ENCODE results near the gene BCAS3. TPM values are rescaled to one million over a fixed set of nuclear protein-coding genes. Genes with fewer than 3 reads are reported as not detected.

The BCAS3 gene
- total RNA-seq, 2 experiments from 2014 or later, result 20.1 to 31.8 TPM

- ATAC-seq (ENCODE audit: poor library complexity) (no peak), DNase-seq (no peak)
- H3K4me3 ChIP-seq (ENCODE audit: low read length), result no peak overlapping the region
- H3K4me1 ChIP-seq (ENCODE audit: insufficient read depth, low read length), result peaks cover 24% of the 10 kb centered on the region
- CTCF ChIA-PET, result no interaction called here
- H3K9me3 ChIP-seq (ENCODE audit: control insufficient read depth in 1 of 2, insufficient read depth in 1 of 2, low read length in 2 of 2), result no peaks in the 10 kb centered on the region
- H3K36me3 Mint-ChIP-seq (ENCODE audit: low read depth), result no peaks in the 10 kb centered on the region
- H3K27me3 Mint-ChIP-seq, result no peaks in the 10 kb centered on the region
- intact Hi-C loops (cut with DNase I, micrococcal nuclease), result no loop called here
- no peak overlapping the region for H3K27ac Mint-ChIP-seq
- H3K4me3 Mint-ChIP-seq, result no peak overlapping the region
- peaks cover 38% of the 10 kb centered on the region for H3K4me1 Mint-ChIP-seq (ENCODE audit: low read depth)
- H3K9me3 Mint-ChIP-seq, result no peaks in the 10 kb centered on the region
- no peak overlapping the region for H3K27ac ChIP-seq (ENCODE audit: low read depth in 1 of 2, low read length in 2 of 2)
- H3K36me3 ChIP-seq (ENCODE audit: insufficient read depth, low read length), result no peaks in the 10 kb centered on the region
- TF ChIP-seq CTCF (IDR thresholded peaks at IDR 0.05), result no peak
- POLR2A ChIA-PET, result no interaction called here
- H3K27me3 ChIP-seq (ENCODE audit: control insufficient read depth in 1 of 2, insufficient read depth in 2 of 2, low read length in 2 of 2), result no peaks in the 10 kb centered on the region
Observed at GRCh38 chr17:61225178-61225882, 547.7 kb downstream of the BCAS3 start.

GRCh38 chr17:61227866-61228265, 550.2 kb downstream of the BCAS3 start:
- ATAC-seq (ENCODE audit: poor library complexity), result no peak
- no peaks in the 10 kb centered on the region for H3K36me3 Mint-ChIP-seq (ENCODE audit: low read depth)

GRCh38 chr17:61230461-61230860, 552.8 kb downstream of the BCAS3 start:
- TF ChIP-seq CTCF (IDR thresholded peaks at IDR 0.05), result no peak
- no peaks in the 10 kb centered on the region for H3K9me3 ChIP-seq (ENCODE audit: control insufficient read depth in 1 of 2, insufficient read depth in 1 of 2, low read length in 2 of 2)
- Mint-ChIP-seq H3K4me3 (no peak overlapping the region), H3K27ac (no peak overlapping the region), H3K4me1 (ENCODE audit: low read depth) (no peaks in the 10 kb centered on the region), H3K27me3 (no peaks in the 10 kb centered on the region), H3K9me3 (no peaks in the 10 kb centered on the region), H3K36me3 (ENCODE audit: low read depth) (no peaks in the 10 kb centered on the region)
- no peak overlapping the region for H3K4me3 ChIP-seq (ENCODE audit: low read length)
- ChIA-PET CTCF (interaction anchor here (0.7 kb wide), 1 partner anchor 16 kb away, joined by 3 read pairs; no protein-coding TSS in a partner anchor), POLR2A (interaction anchor here (0.5 kb wide), 1 partner anchor 16 kb away, joined by 3 read pairs; no protein-coding TSS in a partner anchor)
- H3K4me1 ChIP-seq (ENCODE audit: insufficient read depth, low read length), result peaks cover 2% of the 10 kb centered on the region
- DNase-seq, result no peak
- ATAC-seq (ENCODE audit: poor library complexity), result no peak
- no peaks in the 10 kb centered on the region for H3K36me3 ChIP-seq (ENCODE audit: insufficient read depth, low read length)
- no peaks in the 10 kb centered on the region for H3K27me3 ChIP-seq (ENCODE audit: control insufficient read depth in 1 of 2, insufficient read depth in 2 of 2, low read length in 2 of 2)
- intact Hi-C loops (cut with DNase I, micrococcal nuclease), result no loop called here
- H3K27ac ChIP-seq (ENCODE audit: low read depth in 1 of 2, low read length in 2 of 2), result no peak overlapping the region

More at GRCh38 chr17:61227866-61228265, 550.2 kb downstream of the BCAS3 start:
- no peak overlapping the region for H3K4me3 Mint-ChIP-seq
- H3K9me3 ChIP-seq (ENCODE audit: control insufficient read depth in 1 of 2, insufficient read depth in 1 of 2, low read length in 2 of 2), result no peaks in the 10 kb centered on the region
- no peak overlapping the region for H3K27ac ChIP-seq (ENCODE audit: low read depth in 1 of 2, low read length in 2 of 2)
- H3K4me3 ChIP-seq (ENCODE audit: low read length), result no peak overlapping the region
- POLR2A ChIA-PET, result no interaction called here
- no peaks in the 10 kb centered on the region for H3K27me3 ChIP-seq (ENCODE audit: control insufficient read depth in 1 of 2, insufficient read depth in 2 of 2, low read length in 2 of 2)
- CTCF ChIA-PET, result no interaction called here
- H3K4me1 Mint-ChIP-seq (ENCODE audit: low read depth), result peaks cover 12% of the 10 kb centered on the region
- no peak for DNase-seq
- H3K4me1 ChIP-seq (ENCODE audit: insufficient read depth, low read length), result peaks cover 7% of the 10 kb centered on the region
- no peaks in the 10 kb centered on the region for H3K9me3 Mint-ChIP-seq
- TF ChIP-seq CTCF (IDR thresholded peaks at IDR 0.05), result no peak
- no peaks in the 10 kb centered on the region for H3K27me3 Mint-ChIP-seq
- intact Hi-C loops (cut with DNase I, micrococcal nuclease), result no loop called here
- H3K36me3 ChIP-seq (ENCODE audit: insufficient read depth, low read length), result no peaks in the 10 kb centered on the region
- H3K27ac Mint-ChIP-seq, result no peak overlapping the region
